ENCODE measurements around the gene ELOVL6. TPM values are rescaled to one million over a fixed set of nuclear protein-coding genes. Genes with fewer than 3 reads are reported as not detected.

ELOVL6 gene
- total RNA-seq, 1 donor from 2014 or later = 27.6 TPM

GRCh38 chr4:110012917-110013316 lies 185.5 kb downstream of the ELOVL6 start:
- Mint-ChIP-seq H3K27ac (no peak overlapping the region), H3K4me3 (no peak overlapping the region), H3K36me3 (peaks cover 9% of the 10 kb centered on the region), H3K9me3 (peaks cover 10% of the 10 kb centered on the region), H3K4me1 (peaks cover 22% of the 10 kb centered on the region), H3K27me3 (ENCODE audit: low read depth) (no peaks in the 10 kb centered on the region)
- no peak for TF ChIP-seq CTCF (IDR thresholded peaks at IDR 0.05; ENCODE audit: unreplicated experiment)
- DNase-seq (ENCODE audit: low spot score in 2 of 2, unreplicated experiment in 2 of 2) = no peak

GRCh38 chr4:110010797-110011196 lies 187.6 kb downstream of the ELOVL6 start:
- no peak for TF ChIP-seq CTCF (IDR thresholded peaks at IDR 0.05; ENCODE audit: unreplicated experiment)
- Mint-ChIP-seq H3K4me1 (peaks cover 29% of the 10 kb centered on the region), H3K9me3 (no peaks in the 10 kb centered on the region), H3K27me3 (ENCODE audit: low read depth) (no peaks in the 10 kb centered on the region), H3K27ac (no peak overlapping the region), H3K36me3 (no peaks in the 10 kb centered on the region), H3K4me3 (no peak overlapping the region)
- no peak for DNase-seq (ENCODE audit: low spot score in 2 of 2, unreplicated experiment in 2 of 2)

DNA sequence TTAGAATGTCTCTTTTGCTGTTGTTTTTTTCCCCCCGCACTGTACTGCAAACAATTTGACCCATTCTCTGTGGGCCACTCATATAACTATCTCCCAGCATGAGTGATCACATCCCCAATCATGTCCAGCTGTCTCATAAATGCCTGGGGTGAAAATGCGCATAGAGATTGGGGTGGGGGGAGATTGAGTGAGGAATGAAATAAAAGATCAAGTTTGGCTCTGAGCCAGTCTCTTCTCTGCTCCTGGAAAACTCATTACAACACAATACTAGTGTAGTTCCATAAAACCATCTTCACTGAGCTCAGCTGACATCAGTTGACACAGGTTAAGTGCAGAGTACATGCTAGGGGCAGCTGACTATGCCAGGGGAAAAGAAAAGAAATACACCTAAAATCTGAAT lies 188.9 kb downstream of the ELOVL6 start:
- TF ChIP-seq CTCF (IDR thresholded peaks at IDR 0.05; ENCODE audit: unreplicated experiment) = no peak
- DNase-seq (ENCODE audit: low spot score in 2 of 2, unreplicated experiment in 2 of 2) = no peak
- no peaks in the 10 kb centered on the region for H3K27me3 Mint-ChIP-seq (ENCODE audit: low read depth)
- H3K4me3 Mint-ChIP-seq = no peak overlapping the region
- H3K9me3 Mint-ChIP-seq = no peaks in the 10 kb centered on the region
- no peaks in the 10 kb centered on the region for H3K36me3 Mint-ChIP-seq
- peaks cover 31% of the 10 kb centered on the region for H3K4me1 Mint-ChIP-seq
- H3K27ac Mint-ChIP-seq = no peak overlapping the region

DNA sequence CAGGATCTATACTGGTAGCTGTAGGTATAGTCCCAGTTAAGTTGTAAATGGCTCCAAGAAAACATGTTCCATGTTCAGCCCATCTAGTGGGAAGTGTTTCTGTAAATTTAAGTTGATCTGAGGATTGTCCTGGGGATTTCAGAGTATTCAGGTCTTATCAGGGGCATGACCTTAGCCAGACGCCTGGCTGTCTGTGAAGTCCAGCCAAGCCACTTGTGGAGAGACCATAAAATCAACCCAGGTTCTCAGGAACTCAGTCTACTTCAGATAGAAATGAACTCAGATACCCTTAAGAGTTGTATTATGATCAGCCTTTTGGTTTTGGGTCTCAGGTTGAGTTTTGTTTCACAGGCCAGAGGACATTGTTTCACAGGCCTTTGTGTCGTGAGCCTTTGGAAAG lies 189.9 kb downstream of the ELOVL6 start:
- no peak overlapping the region for H3K4me3 Mint-ChIP-seq
- H3K27me3 Mint-ChIP-seq (ENCODE audit: low read depth) = no peaks in the 10 kb centered on the region
- no peak overlapping the region for H3K27ac Mint-ChIP-seq
- H3K4me1 Mint-ChIP-seq = peaks cover 22% of the 10 kb centered on the region
- TF ChIP-seq CTCF (IDR thresholded peaks at IDR 0.05; ENCODE audit: unreplicated experiment) = no peak
- H3K9me3 Mint-ChIP-seq = no peaks in the 10 kb centered on the region
- DNase-seq (ENCODE audit: low spot score in 2 of 2, unreplicated experiment in 2 of 2) = no peak
- no peaks in the 10 kb centered on the region for H3K36me3 Mint-ChIP-seq

- Mint-ChIP-seq H3K27me3 (ENCODE audit: low read depth) (no peaks in the 10 kb centered on the region), H3K4me1 (peaks cover 19% of the 10 kb centered on the region), H3K36me3 (no peaks in the 10 kb centered on the region), H3K4me3 (no peak overlapping the region), H3K9me3 (no peaks in the 10 kb centered on the region), H3K27ac (no peak overlapping the region)
- DNase-seq (ENCODE audit: low spot score in 2 of 2, unreplicated experiment in 2 of 2) = no peak
- TF ChIP-seq CTCF (IDR thresholded peaks at IDR 0.05; ENCODE audit: unreplicated experiment) = no peak
These were observed 191.2 kb downstream of the ELOVL6 start for GRCh38 chr4:110007217-110007616.

- H3K4me3 Mint-ChIP-seq = no peak overlapping the region
- H3K27ac Mint-ChIP-seq = no peak overlapping the region
- TF ChIP-seq CTCF (IDR thresholded peaks at IDR 0.05; ENCODE audit: unreplicated experiment) = peak; percentile 71
- H3K9me3 Mint-ChIP-seq = no peaks in the 10 kb centered on the region
- no peaks in the 10 kb centered on the region for H3K27me3 Mint-ChIP-seq (ENCODE audit: low read depth)
- no peaks in the 10 kb centered on the region for H3K36me3 Mint-ChIP-seq
- peaks cover 23% of the 10 kb centered on the region for H3K4me1 Mint-ChIP-seq
- DNase-seq (ENCODE audit: low spot score in 2 of 2, unreplicated experiment in 2 of 2) = no peak
These were observed 192.9 kb downstream of the ELOVL6 start for GRCh38 chr4:110005461-110006056.
